GM06990 (cell line): ENCODE results near the gene SLC49A3.

Experiments used
- DNase-seq: peaks from one replicate; pipeline ENCODE4 v3.0.0-alpha.2; 2011; ENCODE audit not compliant: insufficient read length; ENCODE audit errors: extremely low read depth
- H3K27me3 ChIP-seq: replicated peaks from 2 replicates; pipeline ENCODE4 v1.6.0; 2011; ENCODE audit warnings: low read length; ENCODE audit not compliant: control insufficient read depth, insufficient read depth
- H3K36me3 ChIP-seq: 2 replicates; pipeline ENCODE4 v1.5.1; 2011; ENCODE audit warnings: low read length; ENCODE audit not compliant: control insufficient read depth, insufficient read depth
- H3K4me3 ChIP-seq: replicated peaks from 2 replicates; pipeline ENCODE4 v1.5.1; 2011; ENCODE audit warnings: low read depth, mild to moderate bottlenecking, control low read depth, low read length
- TF ChIP-seq, protein P1 (sequence below): IDR thresholded peaks from 2 replicates; pipeline ENCODE4 v1.5.1; 2011; ENCODE audit warnings: low read length, control low read depth, mild to moderate bottlenecking, inconsistent platforms; ENCODE audit not compliant: insufficient read depth, poor library complexity, severe bottlenecking

Gene SLC49A3

DNA sequence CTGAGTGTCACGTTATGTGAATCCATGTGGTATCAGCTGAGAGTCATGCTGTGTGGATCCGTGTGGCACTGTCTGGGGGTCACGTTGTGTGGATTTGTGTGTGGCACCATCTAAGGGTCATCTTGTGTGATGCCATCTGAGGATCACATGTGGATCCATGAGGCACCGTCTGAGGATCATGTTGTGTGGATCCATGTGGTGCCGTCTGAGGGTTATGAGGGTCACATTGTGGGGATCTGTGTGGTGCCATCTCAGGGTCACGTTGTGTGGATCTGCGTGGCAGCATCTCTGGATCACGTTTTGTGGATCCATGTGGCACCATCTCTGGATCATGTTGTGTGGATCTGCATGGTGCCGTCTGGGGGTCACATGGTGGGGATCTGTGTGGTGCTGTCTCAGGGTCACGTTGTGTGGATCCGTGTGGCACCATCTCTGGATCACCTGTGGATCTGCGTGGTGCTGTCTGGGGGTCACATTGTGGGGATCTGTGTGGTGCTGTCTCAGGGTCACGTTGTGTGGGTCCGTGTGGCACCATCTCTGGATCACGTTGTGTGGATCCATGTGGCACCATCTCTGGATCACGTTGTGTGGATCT lies 56.7 kb downstream of the SLC49A3 start:
- Histone ChIP-seq H3K36me3 (no peaks in the 10 kb centered on the region), H3K27me3 (no peaks in the 10 kb centered on the region), H3K4me3 (no peak overlapping the region)
- no peak for DNase-seq
- TF ChIP-seq, protein P1, sequence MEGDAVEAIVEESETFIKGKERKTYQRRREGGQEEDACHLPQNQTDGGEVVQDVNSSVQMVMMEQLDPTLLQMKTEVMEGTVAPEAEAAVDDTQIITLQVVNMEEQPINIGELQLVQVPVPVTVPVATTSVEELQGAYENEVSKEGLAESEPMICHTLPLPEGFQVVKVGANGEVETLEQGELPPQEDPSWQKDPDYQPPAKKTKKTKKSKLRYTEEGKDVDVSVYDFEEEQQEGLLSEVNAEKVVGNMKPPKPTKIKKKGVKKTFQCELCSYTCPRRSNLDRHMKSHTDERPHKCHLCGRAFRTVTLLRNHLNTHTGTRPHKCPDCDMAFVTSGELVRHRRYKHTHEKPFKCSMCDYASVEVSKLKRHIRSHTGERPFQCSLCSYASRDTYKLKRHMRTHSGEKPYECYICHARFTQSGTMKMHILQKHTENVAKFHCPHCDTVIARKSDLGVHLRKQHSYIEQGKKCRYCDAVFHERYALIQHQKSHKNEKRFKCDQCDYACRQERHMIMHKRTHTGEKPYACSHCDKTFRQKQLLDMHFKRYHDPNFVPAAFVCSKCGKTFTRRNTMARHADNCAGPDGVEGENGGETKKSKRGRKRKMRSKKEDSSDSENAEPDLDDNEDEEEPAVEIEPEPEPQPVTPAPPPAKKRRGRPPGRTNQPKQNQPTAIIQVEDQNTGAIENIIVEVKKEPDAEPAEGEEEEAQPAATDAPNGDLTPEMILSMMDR: no peak
